NT2/D1 (cell line): ENCODE results near the gene RBL1.

Experiments used
- SUZ12 ChIP-seq: IDR thresholded peaks from 2 replicates; pipeline ENCODE4 v1.6.1; 2011; ENCODE audit not compliant: insufficient read length, insufficient read depth; ENCODE audit errors: extremely low read depth
- ZNF274 ChIP-seq: IDR thresholded peaks from 2 replicates; pipeline ENCODE4 v1.6.1; 2011; ENCODE audit warnings: mild to moderate bottlenecking, low read depth, low read length

DNA sequence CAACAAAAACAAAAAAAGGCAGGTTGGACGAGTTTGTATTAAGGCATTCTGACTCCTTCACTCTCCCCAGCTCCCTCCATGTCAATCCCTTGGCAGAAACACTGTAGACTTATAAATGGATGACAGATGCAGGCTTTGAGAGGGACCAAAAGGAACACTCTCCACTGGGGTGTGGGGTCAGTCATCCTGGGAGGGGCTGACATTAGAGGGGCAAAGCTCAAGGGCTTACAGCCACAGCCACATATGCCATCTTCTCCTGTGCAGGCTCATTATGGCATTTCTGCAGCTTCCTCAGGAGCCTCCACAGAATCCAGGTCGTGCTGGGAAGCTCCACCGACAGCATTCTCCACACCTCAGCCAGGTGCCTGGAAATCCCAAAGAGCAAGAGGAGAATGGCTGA is 33.0 kb upstream of the RBL1 start:
- TF ChIP-seq SUZ12 (no peak), ZNF274 (no peak)
